HG03457 (cell line): ENCODE results near the gene PHIP.
"Not testable (repeated sequence)": the region's sequence is repeated elsewhere in the genome, so short reads cannot be mapped to it uniquely, and the experiment has no call there.

Experiments used
- ATAC-seq: cut with Tn5 transposase; IDR thresholded peaks from one replicate; pipeline ENCODE4 v1.9.1; 2021; ENCODE audit warnings: moderate number of reproducible peaks; ENCODE audit not compliant: unreplicated experiment

The PHIP gene

GRCh38 chr6:78936515-78936914 is 141.5 kb downstream of the PHIP start:
- no peak for ATAC-seq

- ATAC-seq: no peak
Observed at GRCh38 chr6:78935553-78935952, 142.5 kb downstream of the PHIP start.

GRCh38 chr6:78925317-78925716 is 152.7 kb downstream of the PHIP start:
- no peak for ATAC-seq

GRCh38 chr6:78921168-78921567 is 156.9 kb downstream of the PHIP start:
- ATAC-seq: not testable (repeated sequence)

GRCh38 chr6:78917788-78918187 is 160.3 kb downstream of the PHIP start:
- no peak for ATAC-seq

- no peak for ATAC-seq
Observed at GRCh38 chr6:78916411-78916810, 161.6 kb downstream of the PHIP start.

GRCh38 chr6:78911218-78911940 is 166.7 kb downstream of the PHIP start:
- ATAC-seq: no peak

GRCh38 chr6:78910591-78911171 is 167.4 kb downstream of the PHIP start:
- ATAC-seq: peak; percentile 46

GRCh38 chr6:78910010-78910409 is 168.0 kb downstream of the PHIP start:
- no peak for ATAC-seq

- no peak for ATAC-seq
Observed at GRCh38 chr6:78909391-78909790, 168.7 kb downstream of the PHIP start.

- no peak for ATAC-seq
Observed at GRCh38 chr6:78908621-78909020, 169.4 kb downstream of the PHIP start.

GRCh38 chr6:78896227-78896626 is 181.8 kb downstream of the PHIP start:
- ATAC-seq: no peak

- ATAC-seq: not testable (repeated sequence)
Observed at GRCh38 chr6:78889901-78890300, 188.2 kb downstream of the PHIP start.
